Stimulated activated CD8-positive, alpha-beta memory T cell treated with anti-CD3 and anti-CD28 coated beads, Interleukin-12 subunit alpha, Interleukin-12 subunit beta, amount 100 ng/mL, for 4 hours (primary cell): ENCODE results near the gene LST1.

ENCODE experiments used
- DNase-seq: peaks from one replicate; pipeline ENCODE4 v3.0.0-alpha.2; 2020; ENCODE audit warnings: low read depth

Gene LST1

GRCh38 chr6:31620586-31621319 is 34.7 kb downstream of the LST1 start, which contains the start of gene PRRC2A:
Gene PRRC2A (plus strand): TSS chr6:31620715. CDS start chr6:31622790, 2,075 bp downstream.
- no peak for DNase-seq

GRCh38 chr6:31621320-31621939 is 35.4 kb downstream of the LST1 start:
- DNase-seq, result no peak

GRCh38 chr6:31621991-31622390 is 35.9 kb downstream of the LST1 start:
- DNase-seq, result no peak

GRCh38 chr6:31622684-31623091 is 36.6 kb downstream of the LST1 start:
- DNase-seq, result no peak

- DNase-seq, result no peak
Measured at GRCh38 chr6:31624070-31624469, 38.0 kb downstream of the LST1 start.

DNA sequence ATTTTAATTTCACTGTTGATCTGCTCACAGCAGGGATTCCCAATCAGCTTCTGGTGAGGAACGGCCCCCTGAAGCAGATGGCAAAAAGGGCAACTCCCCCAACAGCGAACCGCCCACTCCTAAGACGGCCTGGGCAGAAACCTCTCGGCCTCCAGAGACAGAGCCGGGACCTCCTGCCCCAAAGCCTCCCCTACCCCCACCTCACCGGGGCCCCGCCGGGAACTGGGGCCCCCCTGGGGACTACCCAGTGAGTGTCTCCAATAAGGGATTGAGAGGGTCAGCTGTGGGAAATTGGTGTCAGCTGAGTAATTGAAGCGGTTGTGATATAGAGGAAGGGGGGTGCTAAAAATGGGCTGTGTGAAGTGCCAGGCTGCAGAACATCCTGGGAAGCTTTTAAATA is 40.9 kb downstream of the LST1 start:
- no peak for DNase-seq

DNA sequence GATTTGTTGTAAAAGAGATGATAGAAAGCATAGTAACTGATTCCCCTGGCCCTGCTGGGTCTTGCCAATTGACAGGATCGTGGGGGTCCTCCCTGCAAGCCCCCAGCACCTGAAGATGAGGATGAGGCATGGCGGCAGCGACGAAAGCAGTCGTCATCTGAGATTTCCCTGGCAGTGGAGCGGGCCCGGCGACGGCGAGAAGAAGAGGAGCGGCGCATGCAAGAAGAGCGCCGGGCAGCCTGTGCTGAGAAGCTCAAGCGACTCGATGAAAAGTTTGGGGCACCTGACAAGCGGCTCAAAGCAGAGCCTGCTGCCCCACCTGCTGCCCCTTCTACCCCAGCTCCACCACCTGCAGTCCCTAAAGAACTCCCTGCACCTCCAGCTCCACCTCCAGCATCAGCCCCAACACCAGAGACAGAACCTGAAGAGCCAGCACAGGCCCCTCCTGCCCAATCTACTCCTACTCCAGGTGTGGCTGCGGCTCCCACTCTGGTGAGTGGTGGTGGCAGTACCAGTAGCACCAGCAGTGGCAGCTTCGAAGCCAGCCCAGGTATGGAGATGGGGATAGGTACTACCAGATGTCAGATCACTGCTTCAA is 41.7 kb downstream of the LST1 start:
- DNase-seq, result no peak

DNA sequence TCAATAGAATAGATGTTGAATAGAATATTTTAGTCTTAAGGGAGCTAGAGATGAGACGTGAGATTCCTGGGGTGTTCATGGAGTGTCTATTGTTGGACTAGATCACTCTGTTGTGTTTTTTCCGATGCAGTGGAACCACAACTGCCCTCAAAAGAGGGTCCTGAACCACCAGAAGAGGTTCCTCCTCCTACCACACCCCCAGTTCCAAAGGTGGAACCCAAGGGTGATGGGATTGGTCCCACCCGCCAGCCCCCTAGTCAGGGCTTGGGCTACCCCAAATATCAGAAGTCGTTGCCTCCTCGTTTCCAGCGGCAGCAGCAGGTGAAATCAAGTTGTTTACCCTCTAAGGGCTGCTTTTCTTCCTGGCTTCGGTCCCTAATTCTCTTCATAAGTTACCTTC is 42.9 kb downstream of the LST1 start:
- no peak for DNase-seq

- DNase-seq, result no peak
Measured at GRCh38 chr6:31630177-31630934, 44.3 kb downstream of the LST1 start.

GRCh38 chr6:31631209-31631608 is 45.1 kb downstream of the LST1 start:
- DNase-seq, result no peak

- DNase-seq, result no peak
Measured at GRCh38 chr6:31631681-31632278, 45.7 kb downstream of the LST1 start.

GRCh38 chr6:31632279-31632946 is 46.3 kb downstream of the LST1 start:
- DNase-seq, result no peak

GRCh38 chr6:31633447-31633846 is 47.4 kb downstream of the LST1 start:
- DNase-seq, result no peak

DNA sequence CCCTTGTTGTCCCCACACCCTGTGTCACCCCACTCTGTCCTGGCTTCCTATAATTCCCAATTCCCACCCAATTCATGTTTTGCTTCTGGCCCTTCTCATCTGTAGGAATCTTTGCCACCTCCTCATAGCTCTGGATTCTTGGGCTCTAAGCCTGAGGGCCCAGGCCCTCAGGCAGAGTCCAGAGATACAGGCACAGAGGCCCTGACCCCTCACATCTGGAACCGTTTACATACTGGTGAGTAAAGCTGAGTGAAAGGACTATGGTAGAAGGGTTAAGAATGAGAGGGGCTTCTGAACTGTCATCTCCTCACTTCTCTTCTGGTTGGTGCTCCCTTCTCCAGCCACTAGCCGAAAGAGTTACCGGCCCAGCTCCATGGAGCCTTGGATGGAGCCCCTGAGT is 48.1 kb downstream of the LST1 start:
- no peak for DNase-seq

DNA sequence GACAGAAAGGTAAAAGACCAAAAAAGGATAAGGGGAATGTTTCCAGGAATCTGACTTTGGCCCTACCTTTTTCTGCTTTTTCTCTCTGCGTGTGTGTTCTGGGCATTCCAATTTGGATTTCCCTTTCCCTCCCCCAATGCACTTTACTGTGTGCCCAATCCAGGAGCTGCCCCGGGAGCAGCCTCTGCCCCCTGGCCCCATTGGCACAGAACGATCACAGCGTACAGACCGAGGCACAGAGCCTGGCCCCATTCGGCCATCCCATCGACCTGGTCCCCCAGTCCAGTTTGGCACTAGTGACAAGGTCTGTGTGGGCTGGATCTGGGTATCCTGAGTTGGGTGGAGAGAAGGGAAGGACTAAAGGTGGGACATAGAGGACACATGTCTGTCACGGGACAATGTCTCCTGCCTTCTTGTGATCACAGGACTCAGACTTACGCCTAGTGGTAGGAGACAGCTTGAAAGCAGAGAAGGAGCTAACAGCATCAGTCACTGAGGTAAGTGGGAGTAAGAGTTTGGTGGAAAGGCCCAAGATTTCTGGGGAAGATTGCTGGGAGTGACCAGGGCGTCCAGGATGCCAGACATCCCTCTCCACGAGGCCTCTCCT is 49.0 kb downstream of the LST1 start:
- no peak for DNase-seq

- no peak for DNase-seq
Measured at GRCh38 chr6:31636698-31637596, 50.9 kb downstream of the LST1 start.
